Stimulated activated CD4-positive, alpha-beta T cell treated with anti-CD3 and anti-CD28 coated beads, Interleukin-15, amount 100 ng/mL, for 24 hours (primary cell): Measurements from ENCODE around the gene ABCG1.

Experiments used
- DNase-seq: peaks from one replicate; pipeline ENCODE4 v3.0.0-alpha.2; 2020

Gene ABCG1

GRCh38 chr21:42308914-42309752 lies 90.2 kb downstream of the ABCG1 start:
- no peak for DNase-seq

DNA sequence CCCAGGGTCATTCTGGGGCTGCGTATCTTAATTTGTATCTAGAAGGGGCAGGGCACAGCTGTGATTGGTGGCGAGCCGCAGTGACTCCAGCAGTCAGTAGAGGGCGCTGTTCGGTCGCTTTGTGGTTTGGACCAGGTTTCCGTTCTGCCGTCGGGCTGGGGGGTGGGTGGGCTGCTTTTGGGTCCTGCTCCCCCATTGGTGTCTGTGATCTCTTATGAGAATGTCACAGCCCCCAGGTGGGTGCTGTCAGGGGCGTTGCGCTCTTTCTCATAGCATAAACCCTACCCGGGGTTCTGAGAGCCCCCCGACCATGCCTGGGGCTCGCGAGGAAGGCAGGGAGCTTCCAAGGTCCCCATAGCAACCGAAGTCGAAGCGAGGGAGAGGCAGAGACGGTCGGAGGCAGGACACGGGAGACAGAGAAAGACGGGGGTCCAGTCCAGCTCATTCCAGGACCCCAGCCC lies 90.8 kb downstream of the ABCG1 start:
- DNase-seq = peak; percentile 79

- DNase-seq = no peak
These were observed 91.6 kb downstream of the ABCG1 start for GRCh38 chr21:42310411-42311001.

- no peak for DNase-seq
These were observed 92.2 kb downstream of the ABCG1 start for GRCh38 chr21:42311160-42311559.

- DNase-seq = no peak
These were observed 93.1 kb downstream of the ABCG1 start for GRCh38 chr21:42311816-42312625.

DNA sequence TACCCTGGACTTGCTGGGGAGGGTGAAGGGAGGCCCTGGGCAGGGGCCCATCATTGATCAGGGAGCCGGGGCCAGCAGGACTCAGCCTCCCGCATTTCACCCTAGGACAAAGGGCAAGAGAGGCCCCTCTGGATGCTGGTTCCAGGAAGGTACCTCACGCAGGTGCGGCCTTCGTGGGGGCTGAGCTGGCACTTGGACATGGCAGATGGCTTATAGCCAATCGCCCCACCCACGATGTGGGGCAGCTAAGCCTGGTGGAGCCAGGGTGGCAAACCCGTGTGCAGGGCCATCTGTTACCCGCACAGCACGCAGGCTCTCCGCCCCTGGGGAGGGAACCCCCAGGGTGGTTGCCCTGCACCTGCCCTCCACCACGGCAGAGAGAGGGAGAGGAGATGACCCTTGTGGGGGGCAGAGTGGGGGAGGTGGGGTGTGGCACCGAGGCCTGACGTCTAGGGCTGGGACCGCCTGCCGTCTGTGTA lies 93.7 kb downstream of the ABCG1 start:
- no peak for DNase-seq

GRCh38 chr21:42313501-42313969 lies 94.6 kb downstream of the ABCG1 start:
- DNase-seq = no peak

DNA sequence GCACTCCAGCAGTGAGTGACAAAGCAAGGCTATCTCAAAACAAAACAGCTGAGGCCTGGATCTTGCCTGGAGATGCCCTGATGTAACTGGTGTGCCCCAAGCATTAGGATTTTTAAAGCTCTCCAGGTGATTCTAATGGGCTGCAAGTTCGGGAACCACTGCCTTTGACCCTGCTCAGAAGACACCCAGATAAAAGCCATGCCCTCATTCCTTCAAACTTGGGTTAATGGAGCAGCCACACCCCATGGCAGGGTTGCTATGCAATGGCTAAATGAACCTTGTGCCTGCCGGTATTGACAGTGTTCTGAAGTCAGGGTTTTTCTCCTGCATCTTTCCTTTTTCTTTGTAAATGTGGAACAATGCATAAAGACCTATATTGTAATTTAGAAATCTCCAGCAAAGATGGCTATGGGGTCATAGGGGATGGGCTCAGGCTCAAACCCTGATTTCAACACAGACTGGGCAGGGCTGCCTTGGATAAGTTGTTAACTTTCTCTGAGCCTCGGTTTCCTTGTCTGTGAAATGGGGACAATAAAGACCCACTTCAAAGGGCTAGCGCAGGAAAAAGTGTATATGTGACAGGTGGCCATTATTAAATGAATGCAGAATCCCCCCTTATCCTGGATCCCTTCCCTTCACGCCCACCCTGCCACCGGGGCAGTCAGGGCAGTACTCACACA lies 95.8 kb downstream of the ABCG1 start:
- DNase-seq = no peak

DNA sequence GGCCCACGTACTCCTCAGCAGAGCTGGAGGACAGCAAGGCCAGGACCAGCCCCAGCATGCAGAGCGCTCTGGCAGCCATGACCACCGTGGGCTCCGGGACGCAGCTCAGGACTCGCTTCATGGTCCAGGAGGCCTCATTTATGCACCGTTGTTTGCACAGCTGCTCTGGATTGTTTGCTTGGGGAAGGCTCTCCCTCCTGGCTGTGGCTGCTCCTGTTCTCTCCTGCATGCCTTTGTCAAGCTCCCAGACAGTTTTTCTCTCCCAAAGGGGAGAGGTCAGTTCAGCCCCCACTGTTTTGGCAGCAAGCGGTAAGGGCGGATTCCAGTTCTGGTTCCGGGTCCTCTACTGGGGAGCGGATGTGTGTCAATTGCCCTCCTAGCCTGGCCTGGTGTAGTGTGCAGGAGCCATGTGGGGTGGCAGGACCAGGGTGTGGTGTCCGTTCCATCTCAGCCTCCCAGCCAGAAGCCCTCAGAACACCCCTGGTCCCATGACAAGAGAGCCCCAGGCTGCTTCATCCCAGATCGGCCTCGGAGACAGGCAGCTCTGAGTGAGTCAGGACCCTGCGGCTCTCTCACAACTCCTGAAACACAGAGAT lies 96.5 kb downstream of the ABCG1 start, which contains the start of gene TFF3:
TFF3 (minus strand) TSS at position 114 of the 596 bp plus-strand sequence; CDS start at position 79, 35 bp downstream.
- DNase-seq = no peak

DNA sequence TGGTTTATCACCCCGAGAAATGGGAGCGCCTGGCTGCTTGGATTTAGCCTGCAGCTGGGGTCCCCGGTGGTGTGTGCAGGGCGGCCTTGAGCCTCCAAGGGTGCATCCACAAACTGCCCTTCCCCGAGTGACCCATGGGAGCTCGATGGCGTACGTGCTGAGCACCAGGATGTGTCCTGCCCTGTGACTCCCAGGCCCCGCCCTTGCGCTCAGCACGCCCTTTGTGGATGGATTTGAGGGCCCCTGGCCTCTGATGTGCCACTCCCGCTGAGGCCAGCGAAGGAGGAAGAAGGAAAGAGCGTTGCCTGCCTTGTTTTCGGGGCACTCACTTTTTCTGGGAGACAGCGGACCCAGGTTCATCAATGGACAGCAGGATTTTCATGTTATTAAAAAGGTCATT lies 98.0 kb downstream of the ABCG1 start:
- no peak for DNase-seq

- no peak for DNase-seq
These were observed 98.4 kb downstream of the ABCG1 start for GRCh38 chr21:42317341-42317741.

GRCh38 chr21:42317826-42318746 lies 99.1 kb downstream of the ABCG1 start:
- DNase-seq = no peak

DNA sequence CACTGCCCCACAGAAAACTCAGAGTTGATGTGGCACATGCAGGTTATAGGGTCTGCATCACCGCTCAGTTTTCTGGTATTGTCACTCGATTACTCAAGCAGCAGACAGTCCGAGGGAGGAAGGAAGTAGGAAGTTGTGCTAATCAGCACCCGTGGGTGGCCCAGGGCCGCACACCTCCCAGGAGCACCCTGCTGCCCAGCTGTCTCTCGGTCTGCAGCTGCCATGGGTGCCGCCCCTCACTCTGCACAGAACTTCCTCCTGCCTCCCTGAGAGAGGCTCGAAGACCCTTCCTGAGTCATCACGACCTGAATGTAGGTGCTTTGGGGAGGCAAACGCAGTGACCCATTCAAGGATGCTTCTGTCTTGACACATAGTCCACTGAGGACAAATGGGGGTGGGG lies 100.4 kb downstream of the ABCG1 start:
- no peak for DNase-seq

GRCh38 chr21:42319851-42320572 lies 101.1 kb downstream of the ABCG1 start:
- DNase-seq = no peak

- no peak for DNase-seq
These were observed 101.9 kb downstream of the ABCG1 start for GRCh38 chr21:42320791-42321190.

- no peak for DNase-seq
These were observed 102.3 kb downstream of the ABCG1 start for GRCh38 chr21:42321231-42321630.

GRCh38 chr21:42321845-42322244 lies 102.9 kb downstream of the ABCG1 start:
- no peak for DNase-seq

DNA sequence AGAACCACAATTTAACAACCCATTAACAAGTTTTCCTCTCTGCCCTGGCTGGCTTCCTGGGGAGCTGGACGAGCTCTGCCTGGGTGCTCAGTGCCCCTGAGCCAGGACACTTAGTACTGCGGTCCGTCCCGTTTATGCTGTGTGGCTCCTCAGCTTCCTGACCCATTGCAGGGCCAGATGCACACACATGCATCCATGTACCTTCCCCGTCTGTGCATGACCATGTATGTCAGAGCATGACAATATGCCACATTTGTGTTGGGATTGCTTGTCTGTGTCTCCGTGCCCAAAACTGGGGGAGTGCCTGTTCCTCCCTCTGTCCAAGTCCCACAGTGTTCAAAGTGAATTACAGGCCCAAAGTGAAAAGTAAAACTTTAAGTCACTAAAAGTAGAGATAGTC lies 106.0 kb downstream of the ABCG1 start:
- DNase-seq = no peak

DNA sequence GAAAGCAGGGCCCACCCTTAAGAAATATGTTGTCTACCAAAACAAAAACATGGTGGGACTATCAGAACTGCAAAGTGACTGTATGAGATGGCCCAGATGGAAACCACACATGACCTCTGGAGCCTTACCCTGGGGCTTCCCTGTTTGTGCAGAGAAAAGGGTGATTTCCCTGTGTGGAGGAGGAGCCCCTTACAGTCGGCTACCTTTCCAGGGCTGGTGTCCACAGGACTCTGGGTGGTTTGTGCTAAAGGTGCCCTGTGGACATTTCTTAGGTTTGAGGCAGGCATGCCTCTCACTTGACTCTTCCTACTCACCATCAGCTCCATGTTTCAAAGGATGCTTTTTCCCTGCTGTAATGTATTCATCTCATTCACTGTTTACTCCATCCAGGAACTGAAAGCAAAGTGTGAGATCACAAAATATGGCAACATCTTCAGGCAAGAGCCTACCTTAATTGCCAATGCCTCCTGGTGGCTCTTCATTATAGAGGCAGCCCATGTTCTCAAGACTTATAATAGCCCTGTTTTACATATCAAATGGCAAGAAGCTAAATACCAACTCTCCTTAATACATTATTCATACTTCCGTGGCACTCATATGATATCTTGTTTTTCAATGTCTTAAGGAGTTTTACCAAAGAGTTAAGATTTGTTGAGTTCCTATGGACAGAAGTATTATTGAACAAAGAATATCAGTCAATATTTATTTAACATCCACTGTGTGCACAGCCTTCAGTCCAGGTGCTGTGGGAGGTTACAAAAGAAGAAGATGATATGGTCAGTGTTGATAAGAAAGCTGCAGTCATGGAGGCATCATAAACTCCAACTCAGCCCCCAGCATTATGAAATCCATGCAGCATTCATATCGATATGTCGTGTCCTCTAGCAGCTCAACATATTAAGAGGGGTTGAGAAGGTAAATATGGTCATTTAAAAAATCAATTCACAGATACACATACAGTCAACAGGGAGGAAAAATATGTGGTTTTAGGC lies 111.7 kb downstream of the ABCG1 start:
- DNase-seq = no peak
